PC-9 (cell line): ENCODE results near the gene APELA.

Experiments used
- EZH2 ChIP-seq: fragments of 200-600 bp; sonication (generic); IDR thresholded peaks from 2 replicates; pipeline ENCODE4 v1.8.0; 2017; ENCODE audit warnings: antibody characterized with exemption, low read depth
- TF ChIP-seq, protein P1 (sequence below): fragments of 200-600 bp; sonication (generic); conservative IDR thresholded peaks from 2 replicates; pipeline ENCODE4 v1.6.1; 2017; ENCODE audit warnings: mixed run types, antibody characterized with exemption, mild to moderate bottlenecking, moderate library complexity

GRCh38 chr4:164918956-164919355, 42.0 kb downstream of the APELA start:
- TF ChIP-seq, protein P1, sequence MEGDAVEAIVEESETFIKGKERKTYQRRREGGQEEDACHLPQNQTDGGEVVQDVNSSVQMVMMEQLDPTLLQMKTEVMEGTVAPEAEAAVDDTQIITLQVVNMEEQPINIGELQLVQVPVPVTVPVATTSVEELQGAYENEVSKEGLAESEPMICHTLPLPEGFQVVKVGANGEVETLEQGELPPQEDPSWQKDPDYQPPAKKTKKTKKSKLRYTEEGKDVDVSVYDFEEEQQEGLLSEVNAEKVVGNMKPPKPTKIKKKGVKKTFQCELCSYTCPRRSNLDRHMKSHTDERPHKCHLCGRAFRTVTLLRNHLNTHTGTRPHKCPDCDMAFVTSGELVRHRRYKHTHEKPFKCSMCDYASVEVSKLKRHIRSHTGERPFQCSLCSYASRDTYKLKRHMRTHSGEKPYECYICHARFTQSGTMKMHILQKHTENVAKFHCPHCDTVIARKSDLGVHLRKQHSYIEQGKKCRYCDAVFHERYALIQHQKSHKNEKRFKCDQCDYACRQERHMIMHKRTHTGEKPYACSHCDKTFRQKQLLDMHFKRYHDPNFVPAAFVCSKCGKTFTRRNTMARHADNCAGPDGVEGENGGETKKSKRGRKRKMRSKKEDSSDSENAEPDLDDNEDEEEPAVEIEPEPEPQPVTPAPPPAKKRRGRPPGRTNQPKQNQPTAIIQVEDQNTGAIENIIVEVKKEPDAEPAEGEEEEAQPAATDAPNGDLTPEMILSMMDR, result no peak
- TF ChIP-seq EZH2, result no peak
